ENCODE results near the gene PCP4.

GRCh38 chr21:39867198-39867650 lies at the start of gene PCP4:
- TF ChIP-seq TAF1 (conservative IDR thresholded peaks at IDR 0.05) (no peak), CTCF (IDR thresholded peaks at IDR 0.05; ENCODE audit: low read depth, low read length, missing input control) (peak; percentile 77), RXRA (IDR thresholded peaks at IDR 0.05) (no peak), SP1 (IDR thresholded peaks at IDR 0.05) (no peak), RAD21 (IDR thresholded peaks at IDR 0.05) (peak; percentile 65 to 80), REST (IDR thresholded peaks at IDR 0.05) (no peak), ATF3 (IDR thresholded peaks at IDR 0.05) (no peak)
- TF ChIP-seq, protein P1, sequence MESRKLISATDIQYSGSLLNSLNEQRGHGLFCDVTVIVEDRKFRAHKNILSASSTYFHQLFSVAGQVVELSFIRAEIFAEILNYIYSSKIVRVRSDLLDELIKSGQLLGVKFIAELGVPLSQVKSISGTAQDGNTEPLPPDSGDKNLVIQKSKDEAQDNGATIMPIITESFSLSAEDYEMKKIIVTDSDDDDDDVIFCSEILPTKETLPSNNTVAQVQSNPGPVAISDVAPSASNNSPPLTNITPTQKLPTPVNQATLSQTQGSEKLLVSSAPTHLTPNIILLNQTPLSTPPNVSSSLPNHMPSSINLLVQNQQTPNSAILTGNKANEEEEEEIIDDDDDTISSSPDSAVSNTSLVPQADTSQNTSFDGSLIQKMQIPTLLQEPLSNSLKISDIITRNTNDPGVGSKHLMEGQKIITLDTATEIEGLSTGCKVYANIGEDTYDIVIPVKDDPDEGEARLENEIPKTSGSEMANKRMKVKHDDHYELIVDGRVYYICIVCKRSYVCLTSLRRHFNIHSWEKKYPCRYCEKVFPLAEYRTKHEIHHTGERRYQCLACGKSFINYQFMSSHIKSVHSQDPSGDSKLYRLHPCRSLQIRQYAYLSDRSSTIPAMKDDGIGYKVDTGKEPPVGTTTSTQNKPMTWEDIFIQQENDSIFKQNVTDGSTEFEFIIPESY (IDR thresholded peaks at IDR 0.05) = no peak
